ENCODE results near the gene HEATR9. TPM values are rescaled to one million over a fixed set of nuclear protein-coding genes. Genes with fewer than 3 reads are reported as not detected.

The HEATR9 gene
- not detected for total RNA-seq

GRCh38 chr17:35868737-35869136 lies at the start of gene HEATR9:
HEATR9 (minus strand) TSS chr17:35868891; CDS start chr17:35868742, 149 bp downstream.

GRCh38 chr17:35879773-35880654 lies 11.3 kb upstream of the HEATR9 start, which contains the start of gene CCL5:
CCL5 (minus strand) TSS chr17:35880360.

GRCh38 chr17:35808962-35809854 lies 59.5 kb downstream of the HEATR9 start, which contains the start of gene TAF15:
TAF15 (plus strand) TSS chr17:35809484; CDS start chr17:35809570, 86 bp downstream.

Small RNA genes within 50 kb of the gene (small RNA-seq; reads per million reads assigned to genes)
- gene RF00100 (ENCODE audit: low replicate concordance), result 445 reads per million, percentile 97 among the genes with 10 or more reads in this experiment

Other genes with a start within 250 kb of the HEATR9 start
- 6.6 TPM for gene RASL10B, start 137.3 kb downstream of the HEATR9 start, total RNA-seq
- gene GAS2L2, start 115.7 kb downstream of the HEATR9 start, total RNA-seq, result 0.31 TPM
- gene C17orf50, start 108.0 kb downstream of the HEATR9 start, total RNA-seq, result not detected
- 9.7 TPM for gene MMP28, start 73.2 kb downstream of the HEATR9 start, total RNA-seq
- 143 TPM for gene TAF15, start 59.4 kb downstream of the HEATR9 start, total RNA-seq
- not detected for gene CCL5, start 11.5 kb upstream of the HEATR9 start, total RNA-seq
- gene RDM1, start 61.9 kb upstream of the HEATR9 start, total RNA-seq, result 0.94 TPM
- not detected for gene LYZL6, start 74.8 kb upstream of the HEATR9 start, total RNA-seq
- not detected for gene CCL16, start 112.6 kb upstream of the HEATR9 start, total RNA-seq
- gene CCL14, start 117.8 kb upstream of the HEATR9 start, total RNA-seq, result not detected
- gene CCL15, start 132.7 kb upstream of the HEATR9 start, total RNA-seq, result not detected
- gene CCL23, start 149.1 kb upstream of the HEATR9 start, total RNA-seq, result not detected
- not detected for gene CCL18, start 195.4 kb upstream of the HEATR9 start, total RNA-seq
- 2.8 TPM for gene CCL3, start 221.3 kb upstream of the HEATR9 start, total RNA-seq
- gene CCL4, start 234.9 kb upstream of the HEATR9 start, total RNA-seq, result 2.8 TPM